COLO668 (cell line): ENCODE data around the gene RCOR1.
A peak's percentile ranks its signal among the peaks of the same experiment; 100 is the strongest.
"Not testable (repeated sequence)": the region's sequence is repeated elsewhere in the genome, so short reads cannot be mapped to it uniquely, and the experiment has no call there.

Experiments used
- DNase-seq: peaks from one replicate; lab custom pipeline; 2025; ENCODE audit not compliant: unreplicated experiment; lab: John Stamatoyannopoulos, UW

RCOR1 gene

DNA sequence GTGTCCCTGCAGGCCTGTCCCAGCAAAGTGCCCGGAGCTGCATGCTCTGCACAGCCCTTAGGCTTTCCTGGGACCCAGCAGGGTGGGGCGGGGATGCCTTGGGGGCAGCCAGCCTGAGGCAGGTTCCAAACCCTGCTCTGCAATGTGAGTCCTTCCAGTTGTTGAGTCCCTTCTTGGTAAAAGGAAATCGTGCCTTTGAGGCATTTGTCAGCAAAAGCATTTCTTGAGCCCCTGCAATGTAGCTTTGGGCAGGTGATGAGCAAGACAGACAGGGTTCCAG, 146.7 kb downstream of the RCOR1 start:
- DNase-seq, result no peak

DNA sequence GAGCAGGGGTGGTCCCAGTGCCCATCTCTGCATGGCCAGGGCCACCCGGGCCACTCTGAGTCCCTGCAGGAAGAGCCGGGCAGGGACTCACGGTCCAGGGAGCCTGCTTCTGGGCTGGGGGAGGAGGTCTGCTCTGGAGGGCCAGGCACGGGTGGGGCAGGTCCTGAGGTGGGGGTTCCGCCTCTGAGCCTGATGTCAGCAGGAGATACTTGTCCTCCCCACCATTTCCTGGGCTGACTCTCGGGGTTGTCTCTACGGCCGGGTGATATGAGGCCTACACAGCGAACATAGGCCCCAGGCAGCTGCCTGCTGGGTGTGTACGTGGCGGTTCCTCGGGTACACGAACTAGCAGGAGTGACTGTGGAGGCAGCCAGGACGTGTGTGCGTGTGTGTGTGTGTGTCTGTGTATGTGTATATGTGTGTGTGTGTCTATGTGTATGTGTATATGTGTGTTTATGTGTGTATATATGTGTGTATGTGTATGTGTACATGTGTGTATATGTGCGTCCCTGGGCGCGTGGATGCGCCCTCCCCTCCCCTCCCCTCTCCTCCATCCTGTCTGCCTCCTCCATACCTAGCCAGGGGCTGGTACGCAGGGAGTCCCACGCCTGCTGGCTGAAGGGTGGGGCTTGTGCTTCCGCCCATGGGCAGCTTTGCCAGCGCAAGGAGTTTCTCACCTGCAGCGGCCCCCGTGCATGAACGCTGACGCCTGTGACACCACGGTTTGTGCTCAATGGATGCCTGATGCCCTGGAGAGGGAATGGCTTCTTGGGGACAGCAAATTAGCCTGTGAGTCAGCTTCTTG, 154.4 kb downstream of the RCOR1 start:
- no peak for DNase-seq

DNA sequence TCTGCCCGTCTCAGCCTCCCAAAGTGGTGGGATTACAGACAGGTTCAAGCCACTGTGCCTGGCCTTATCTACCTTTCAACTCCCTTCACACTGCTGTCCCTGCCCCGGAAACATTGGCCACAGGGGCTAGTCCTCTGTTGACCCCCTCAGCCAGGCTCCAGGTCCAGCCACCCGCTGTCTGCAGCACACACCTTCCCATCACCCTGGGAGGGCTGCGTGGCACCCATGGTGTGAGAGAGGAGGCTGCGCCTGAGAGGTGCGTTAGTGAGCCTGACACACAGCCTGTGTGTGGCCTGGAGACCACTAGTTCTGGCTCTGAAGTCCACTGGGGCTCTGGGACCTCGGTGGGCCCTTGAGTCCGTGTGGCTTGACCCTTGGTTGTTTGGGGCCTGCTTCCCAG, 156.4 kb downstream of the RCOR1 start:
- DNase-seq, result no peak

DNA sequence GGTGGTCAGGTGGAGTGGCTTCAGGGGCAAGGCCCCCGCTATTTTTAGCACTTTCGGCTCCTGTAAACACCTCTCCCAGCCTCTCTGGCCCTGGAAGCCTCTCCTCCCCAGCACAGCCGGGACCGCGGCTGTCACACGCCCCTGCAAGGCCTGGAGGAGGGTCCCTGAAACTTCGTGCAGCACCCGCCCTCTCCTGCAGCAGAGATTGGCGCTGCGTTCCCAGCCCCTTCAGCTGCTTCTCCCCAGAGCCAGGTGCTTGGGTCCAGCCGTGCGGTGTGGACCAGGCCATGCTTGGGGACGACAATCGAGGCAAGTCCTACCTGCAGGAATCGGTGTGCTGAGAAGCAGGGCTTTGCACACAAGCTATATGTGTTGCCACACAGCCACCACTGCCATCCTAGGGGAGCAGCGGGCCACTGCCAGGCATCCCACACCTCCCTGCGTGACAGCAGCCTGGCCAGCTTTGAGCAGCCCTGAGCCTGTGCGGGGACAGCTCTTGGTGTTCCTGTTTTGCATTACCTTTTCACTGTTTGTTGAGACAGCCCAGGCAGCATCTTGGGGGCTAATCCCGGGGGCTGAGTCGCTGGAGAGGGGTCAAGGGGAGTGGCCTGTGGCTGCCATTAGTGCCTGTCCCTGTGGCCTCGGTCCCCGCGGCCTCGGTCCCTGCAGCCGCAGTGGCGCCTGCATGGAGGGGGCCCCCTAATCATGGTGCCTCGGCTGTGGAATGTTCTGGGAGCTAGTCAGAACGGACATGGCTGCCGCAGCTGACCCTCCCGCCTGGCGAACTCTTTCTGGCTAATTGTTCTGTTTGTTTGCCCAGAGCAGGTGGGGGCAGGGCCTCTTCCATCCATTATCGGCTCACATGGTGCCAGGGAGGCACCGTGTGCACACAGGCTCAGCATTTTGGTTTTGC, 157.2 kb downstream of the RCOR1 start:
- DNase-seq, result peak; percentile 76

DNA sequence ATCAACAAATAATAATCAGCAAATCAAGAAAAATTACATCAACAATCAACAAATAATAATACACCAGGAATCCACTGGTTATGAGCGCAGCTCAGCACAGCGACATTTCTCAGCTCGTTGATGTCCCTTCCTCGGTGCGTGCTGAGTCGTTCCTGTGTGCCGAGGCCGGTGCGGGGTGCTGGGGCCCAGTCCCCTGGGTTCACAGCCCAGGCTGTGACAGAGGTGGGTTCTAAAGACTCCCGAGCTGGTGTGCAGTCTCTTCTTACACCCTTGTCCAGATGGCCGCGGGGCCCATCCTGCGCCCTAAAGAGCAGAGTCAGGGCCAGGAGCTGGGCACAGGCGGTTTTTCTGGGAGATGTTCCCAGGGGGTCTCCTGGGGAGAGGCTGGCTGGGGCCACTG, 157.9 kb downstream of the RCOR1 start:
- no peak for DNase-seq

DNA sequence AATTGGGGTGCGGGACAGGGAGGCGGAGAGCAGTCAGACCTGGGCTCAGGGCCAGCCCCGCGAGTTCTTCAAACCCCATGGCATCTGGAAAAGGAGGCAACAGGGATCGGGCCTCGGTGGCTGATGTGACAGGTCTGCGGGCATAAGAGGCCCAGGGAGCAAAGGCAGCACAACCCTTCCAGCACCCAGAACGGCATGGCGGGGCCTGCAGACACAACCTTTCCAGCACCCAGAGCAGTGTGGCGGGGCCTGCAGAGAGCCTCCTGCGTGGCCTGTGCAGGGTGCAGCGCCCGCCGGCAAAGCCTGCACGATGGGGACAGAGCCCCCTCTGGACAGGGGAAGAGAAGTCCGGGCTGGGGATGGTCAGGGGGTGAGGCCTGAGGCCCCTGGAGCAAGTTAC, 158.6 kb downstream of the RCOR1 start:
- no peak for DNase-seq

DNA sequence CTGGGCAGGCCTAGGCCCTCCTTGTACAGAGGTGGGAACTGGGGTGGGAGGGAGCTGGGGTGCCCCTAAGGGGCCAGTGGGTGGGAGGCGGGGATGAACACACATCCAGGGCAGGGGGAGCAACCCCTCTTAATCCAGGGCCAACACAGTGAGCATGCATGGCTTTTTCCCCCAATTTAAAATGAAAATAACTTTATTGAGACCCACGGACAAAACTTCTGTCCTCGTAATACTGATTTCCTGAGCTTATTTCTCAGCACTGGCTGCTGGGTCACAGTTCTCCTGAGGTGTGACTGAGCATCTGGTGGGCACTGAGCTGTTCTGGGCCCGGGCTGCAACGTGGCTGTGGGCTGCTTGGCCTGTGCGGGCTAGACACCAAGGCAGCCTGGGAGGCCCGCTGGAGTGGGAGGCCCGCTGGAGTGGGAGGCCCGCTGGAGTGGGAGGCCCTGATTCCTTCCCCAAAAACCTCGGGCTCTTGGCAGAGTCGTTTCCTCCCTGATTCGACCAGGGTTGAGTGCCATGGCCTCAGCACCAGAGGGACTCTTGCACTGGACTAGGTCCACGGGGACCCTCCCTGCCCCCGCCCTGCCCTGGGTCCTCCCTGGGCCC, 159.9 kb downstream of the RCOR1 start:
- DNase-seq, result no peak

DNA sequence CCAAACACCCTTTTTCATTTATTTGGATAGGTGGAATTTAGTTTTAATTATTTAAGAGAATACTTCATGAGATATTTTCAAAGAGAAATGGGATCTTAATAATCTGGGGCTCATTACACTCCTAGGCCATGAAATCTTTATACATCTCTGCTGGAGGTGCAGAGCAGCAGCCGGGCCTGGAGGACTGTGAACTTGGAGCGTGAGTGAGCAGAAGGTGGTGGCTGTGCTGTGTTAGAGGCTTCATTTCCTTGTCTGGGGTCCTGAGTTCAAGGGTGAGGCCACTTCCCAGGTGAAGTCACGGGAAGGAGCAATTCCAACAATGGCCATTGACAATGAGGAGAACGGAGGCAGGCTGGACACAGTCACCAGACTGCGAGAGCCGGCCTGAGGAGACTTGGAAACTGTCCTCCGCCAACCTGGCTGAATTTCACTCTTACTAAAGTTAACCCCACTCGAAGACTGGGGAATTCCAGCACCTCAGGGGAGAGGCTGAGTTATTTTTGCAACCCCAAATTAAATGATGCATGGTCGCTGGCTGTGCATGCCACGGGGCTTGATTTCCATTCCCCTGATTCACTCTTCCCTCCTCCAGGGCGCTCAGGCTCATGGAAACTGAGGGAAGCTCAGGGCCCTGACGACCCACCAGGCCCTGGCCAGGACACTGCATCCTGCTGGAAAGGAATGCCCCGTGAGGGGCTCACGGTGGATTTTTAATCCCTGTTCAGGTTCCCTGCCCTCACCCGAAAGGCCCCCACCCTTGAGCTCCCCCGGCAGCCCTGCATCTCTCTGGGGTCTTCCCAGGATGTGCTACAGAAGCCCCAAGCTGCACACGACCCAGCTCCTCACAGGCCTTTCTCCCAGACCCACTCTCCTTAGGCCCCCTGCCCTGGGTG, 162.2 kb downstream of the RCOR1 start:
- no peak for DNase-seq

DNA sequence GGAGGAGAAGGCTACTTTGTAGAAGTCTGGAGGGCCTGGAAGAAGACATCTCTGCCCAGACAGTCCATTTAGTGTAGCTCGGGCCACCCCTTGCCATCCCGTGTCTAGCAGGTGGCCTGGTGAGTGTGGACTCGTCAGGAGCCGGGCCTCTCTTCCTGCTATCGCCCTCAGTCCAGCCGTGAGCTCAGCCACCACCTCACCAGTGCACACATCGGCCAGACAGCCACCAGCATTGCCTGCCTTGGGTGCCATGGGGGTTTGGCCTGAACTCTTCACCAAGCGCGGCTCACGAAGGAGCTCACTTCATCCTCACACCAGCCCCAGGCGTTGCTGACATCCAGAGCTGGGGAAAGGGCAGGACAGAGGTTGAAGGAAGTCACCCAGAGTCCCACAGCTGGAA, 165.2 kb downstream of the RCOR1 start:
- no peak for DNase-seq

DNA sequence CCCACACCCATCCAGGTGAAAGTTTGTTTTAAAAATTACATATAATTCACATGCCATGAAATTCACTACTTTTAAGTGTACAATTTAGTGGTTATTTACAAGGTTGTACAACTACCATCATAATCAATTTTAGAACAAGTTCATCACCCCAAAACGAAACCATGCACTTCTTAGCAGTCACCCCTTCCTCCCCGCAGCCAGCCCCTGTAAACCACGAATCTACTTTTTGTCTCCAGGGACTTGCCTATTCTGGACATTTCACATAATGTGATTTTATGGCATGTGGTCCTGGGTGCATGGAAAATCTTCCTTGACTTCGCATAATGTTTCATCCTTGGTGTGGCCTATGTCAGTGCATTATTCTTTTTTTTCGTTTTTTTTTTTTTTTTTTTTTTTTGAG, 165.6 kb downstream of the RCOR1 start:
- no peak for DNase-seq

DNA sequence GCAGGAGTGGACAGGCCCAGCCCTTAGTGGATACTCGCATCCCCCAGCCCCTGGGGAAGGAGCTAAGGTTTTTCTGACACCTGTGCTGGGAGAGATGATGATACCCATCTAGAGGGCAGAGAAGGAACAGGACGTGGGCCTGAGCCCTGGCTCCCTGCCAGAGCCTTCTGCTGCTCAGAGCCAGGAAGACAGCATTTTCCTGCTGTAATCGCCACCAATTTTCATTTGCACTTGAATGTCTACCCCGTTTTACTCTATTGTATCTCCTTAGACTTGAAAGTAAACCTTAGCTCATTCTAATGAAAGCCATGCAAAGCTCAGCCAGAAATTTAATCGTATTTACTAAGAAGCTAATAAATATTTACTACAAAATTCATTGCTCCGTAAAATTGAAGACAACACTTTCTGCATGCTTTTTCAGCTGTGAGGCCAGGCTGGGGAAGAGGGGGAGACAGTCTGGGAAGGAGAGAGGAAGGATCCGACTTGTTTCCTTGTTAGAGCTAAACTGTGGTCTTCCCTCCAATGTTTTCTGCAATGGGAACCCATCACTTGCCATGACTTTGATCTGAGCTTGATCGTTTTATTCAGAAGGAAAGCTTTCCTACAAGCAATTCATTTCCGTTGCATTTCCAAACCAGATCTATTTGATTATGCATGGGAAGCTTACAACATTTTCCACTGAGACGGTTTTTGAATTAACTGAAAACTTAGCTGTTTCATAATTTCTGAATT, 167.2 kb downstream of the RCOR1 start:
- DNase-seq, result peak; percentile 45

DNA sequence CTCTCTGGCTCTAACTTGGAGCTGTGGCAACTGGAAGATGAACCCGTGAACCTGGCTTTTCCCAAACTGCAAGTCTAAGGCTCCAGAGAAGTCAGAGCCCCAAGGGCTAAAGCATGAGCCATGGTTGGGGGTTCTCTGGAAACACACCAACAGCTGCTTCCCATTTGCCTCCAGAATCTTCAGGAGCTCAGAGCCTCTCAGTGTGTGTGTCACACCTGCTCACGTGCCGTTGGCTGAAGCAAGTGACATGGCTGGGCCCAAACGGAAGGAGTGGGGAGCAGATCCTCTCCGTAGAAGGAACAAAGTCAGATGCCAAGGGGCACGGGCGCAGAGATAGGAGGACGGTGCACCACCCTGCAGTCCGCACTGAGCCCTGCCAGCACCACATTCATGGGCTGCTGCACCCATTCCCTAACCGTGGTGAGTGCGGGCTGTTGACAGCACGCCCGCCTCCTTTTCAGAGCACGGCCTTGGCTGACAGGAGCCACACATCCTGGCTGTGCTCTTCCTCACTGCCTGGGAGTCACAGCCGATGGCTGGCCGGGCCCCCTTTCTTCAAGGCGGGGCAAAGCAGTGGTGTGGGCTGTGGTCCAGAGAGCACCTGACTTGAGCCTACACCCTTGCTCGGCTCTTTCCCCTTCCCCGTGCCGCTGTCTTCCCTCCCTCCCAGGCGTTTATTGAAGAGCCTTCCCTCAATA, 168.2 kb downstream of the RCOR1 start:
- no peak for DNase-seq

DNA sequence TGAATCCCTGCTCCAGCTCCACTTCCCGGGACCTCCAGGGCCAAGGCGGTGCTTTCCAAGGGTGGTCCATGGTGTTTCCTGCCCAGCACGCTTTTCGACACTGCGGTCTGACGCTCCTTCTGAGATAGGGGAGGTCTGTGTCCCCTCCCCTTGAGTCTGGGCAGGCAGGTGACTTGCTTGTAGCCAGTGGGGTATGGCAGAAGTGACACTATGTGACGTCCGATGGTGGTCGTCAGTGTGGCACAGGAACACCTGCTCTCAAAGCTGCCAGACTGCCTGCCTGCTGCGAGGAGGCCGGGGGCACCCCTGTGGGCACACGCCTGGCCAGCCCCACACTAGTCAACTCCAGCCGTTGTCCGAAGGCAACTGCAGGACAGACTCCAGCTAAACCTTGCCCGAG, 168.8 kb downstream of the RCOR1 start:
- no peak for DNase-seq

DNA sequence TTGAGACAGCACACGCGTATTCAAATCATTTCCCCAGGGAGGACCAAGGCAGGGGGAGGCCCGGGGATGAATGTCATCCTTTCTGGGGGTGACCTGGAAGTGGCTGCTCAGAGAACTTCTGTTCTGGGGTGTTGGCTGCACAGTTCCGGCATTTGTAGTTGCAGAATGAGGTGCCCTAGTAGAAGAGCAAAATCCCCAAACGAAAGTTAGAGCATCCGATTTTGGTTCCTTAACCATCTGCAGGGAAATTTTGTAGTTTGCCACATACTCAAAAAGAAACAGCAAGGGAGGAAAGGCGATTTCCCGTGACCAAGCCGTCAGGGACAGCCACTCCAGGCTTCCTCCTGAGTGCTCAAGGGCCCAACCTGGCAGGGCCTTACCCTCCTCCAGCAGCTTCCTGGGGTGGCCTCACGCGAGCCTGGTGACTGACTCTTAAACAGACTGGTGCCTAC, 171.8 kb downstream of the RCOR1 start:
- DNase-seq, result no peak

DNA sequence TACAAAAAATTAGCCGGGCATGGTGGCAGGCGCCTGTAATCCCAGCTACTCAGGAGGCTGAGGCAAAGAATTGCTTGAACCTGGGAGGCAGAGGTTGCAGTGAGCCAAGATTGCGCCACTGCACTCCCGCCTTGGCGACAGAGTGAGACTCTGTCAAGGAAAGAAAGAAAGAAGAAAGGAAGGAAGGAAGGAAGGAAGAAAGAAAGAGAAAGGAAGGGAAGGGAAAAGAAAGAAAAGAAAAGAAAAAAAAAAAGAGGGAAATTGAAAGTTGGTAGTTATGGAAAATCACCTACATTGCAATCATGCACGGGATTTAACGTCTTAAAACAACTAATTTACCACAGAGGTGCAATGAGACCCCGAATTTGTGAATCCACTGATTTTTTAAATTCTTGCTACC, 173.3 kb downstream of the RCOR1 start:
- DNase-seq, result not testable (repeated sequence)

DNA sequence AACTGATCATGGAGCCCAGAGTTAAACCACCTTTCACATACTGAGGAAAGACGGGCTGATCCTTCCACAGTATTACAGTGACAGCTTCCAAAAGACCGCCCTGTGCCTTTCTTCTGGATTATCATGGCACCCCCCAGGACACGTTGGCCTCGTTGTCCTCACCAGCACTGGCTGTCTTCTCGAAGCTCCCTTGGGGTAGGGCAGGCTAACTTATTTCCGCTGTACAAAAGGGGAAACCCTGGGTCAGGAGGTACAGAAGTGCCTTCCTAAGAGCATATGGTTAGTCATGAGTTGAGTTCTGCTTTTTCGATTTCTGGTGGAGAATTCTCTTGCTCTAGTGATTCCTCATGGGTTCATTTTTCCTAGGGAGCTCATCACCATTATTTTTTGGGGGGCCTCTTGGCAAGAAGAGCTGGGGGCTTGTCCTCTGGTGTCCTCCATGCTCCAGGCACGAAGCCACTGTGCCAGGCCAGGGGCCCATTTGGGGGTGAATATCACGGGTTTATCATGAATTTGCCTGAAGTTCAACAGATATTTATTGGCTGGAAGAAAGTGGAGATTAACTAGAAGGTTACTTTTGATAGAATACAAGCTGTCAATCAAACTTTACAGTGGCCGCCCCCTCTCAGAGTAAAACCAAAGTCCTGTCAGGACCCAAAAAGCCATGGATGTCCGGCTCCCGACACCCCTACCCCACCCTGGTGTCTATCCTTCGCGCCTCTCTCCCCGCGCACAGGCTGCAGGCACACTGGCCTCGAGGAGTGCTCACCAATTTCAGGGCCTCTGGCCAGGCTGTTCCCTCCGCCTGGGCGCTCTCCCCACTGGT, 176.0 kb downstream of the RCOR1 start:
- no peak for DNase-seq

DNA sequence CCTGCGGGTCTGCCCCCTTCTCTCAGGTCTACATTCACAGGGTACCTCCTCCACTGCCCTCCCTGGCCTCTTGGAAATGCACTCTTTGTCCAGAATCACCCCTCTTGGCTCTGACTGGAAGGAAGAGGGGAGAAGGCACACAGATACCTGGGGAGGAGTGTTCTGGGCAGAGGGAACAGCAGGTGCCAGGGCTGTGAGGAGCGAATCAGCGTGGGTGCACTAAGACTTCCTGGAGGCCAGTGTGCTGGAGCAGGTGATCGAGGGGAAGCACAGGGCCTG, 176.5 kb downstream of the RCOR1 start:
- no peak for DNase-seq

DNA sequence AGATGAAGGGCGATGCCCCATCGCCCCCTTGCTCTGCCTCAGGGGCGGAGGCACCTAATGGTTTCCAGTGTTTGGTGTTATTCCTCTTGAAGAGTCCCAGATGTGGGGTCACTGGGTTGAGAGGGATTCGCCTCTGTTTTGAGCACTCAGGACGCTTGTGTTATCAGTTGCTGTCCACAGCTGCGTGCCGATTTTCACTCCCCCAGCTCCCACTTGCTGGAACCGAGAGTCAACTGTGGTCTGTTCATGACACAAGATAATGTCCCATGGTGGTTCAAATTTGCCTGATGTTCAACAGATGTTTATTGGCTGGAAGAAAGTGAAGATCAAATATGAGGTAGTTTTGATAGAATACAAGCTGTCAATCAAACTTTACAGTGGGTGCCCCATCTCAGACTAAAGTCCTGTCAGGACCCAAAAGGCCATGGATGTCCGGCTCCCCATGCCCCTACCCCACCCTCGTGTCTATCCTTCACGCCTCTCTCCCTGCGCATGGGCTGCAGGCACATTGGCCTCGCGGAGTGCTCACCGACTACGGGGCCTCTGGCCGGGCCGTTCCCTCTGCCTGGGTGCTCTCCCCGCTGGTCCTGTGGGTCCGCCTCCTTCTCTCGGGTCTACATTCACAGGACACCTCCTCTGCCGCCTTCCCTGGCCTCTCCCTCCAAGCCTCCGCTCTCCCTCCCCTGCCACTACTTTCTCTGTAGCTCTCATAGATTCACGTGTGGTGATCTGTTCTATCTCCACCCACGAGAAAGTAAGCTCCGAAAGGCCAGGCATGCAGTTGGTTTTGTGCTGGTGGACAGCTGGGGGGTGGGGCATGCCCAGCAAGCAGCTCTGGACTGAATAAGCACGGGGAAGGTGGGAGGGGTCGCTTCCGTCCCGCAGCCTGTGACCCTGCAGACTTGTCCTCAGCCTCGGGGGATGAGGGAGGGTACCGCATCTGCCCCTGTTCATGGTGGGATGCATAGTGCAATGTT, 178.0 kb downstream of the RCOR1 start:
- DNase-seq, result no peak
